ENCODE data around the gene PTCH1. TPM values are rescaled to one million over a fixed set of nuclear protein-coding genes. Genes with fewer than 3 reads are reported as not detected.

The PTCH1 gene
- polyA plus RNA-seq, 4 donors, result 27.6 to 43.0 (median 28.2) TPM

GRCh38 chr9:95446259-95446658 lies 70.5 kb downstream of the PTCH1 start:
- no peak for DNase-seq (ENCODE audit: low read depth in 4 of 4, low spot score in 2 of 4)

GRCh38 chr9:95444160-95444559 lies 72.6 kb downstream of the PTCH1 start:
- DNase-seq (ENCODE audit: low read depth in 4 of 4, low spot score in 2 of 4), result no peak

- DNase-seq (ENCODE audit: low read depth in 4 of 4, low spot score in 2 of 4), result no peak
These were observed 73.5 kb downstream of the PTCH1 start for GRCh38 chr9:95443301-95443700.

- DNase-seq (ENCODE audit: low read depth in 4 of 4, low spot score in 2 of 4), result no peak
These were observed 75.7 kb downstream of the PTCH1 start for GRCh38 chr9:95441081-95441480.

GRCh38 chr9:95440447-95440846 lies 76.3 kb downstream of the PTCH1 start:
- no peak for DNase-seq (ENCODE audit: low read depth in 4 of 4, low spot score in 2 of 4)

GRCh38 chr9:95438561-95439357 lies 78.0 kb downstream of the PTCH1 start:
- DNase-seq (ENCODE audit: low read depth in 4 of 4, low spot score in 2 of 4), result no peak

- DNase-seq (ENCODE audit: low read depth in 4 of 4, low spot score in 2 of 4), result no peak
These were observed 79.2 kb downstream of the PTCH1 start for GRCh38 chr9:95437559-95437958.

GRCh38 chr9:95436416-95436815 lies 80.4 kb downstream of the PTCH1 start:
- DNase-seq (ENCODE audit: low read depth in 4 of 4, low spot score in 2 of 4), result no peak

GRCh38 chr9:95435074-95435728 lies 81.6 kb downstream of the PTCH1 start:
- no peak for DNase-seq (ENCODE audit: low read depth in 4 of 4, low spot score in 2 of 4)

GRCh38 chr9:95434116-95435073 lies 82.4 kb downstream of the PTCH1 start:
- DNase-seq (ENCODE audit: low read depth in 4 of 4, low spot score in 2 of 4), result no peak

GRCh38 chr9:95433096-95433819 lies 83.5 kb downstream of the PTCH1 start:
- DNase-seq (ENCODE audit: low read depth in 4 of 4, low spot score in 2 of 4), result no peak

- no peak for DNase-seq (ENCODE audit: low read depth in 4 of 4, low spot score in 2 of 4)
These were observed 85.5 kb downstream of the PTCH1 start for GRCh38 chr9:95431286-95431685.

GRCh38 chr9:95429948-95430620 lies 86.7 kb downstream of the PTCH1 start:
- DNase-seq (ENCODE audit: low read depth in 4 of 4, low spot score in 2 of 4), result no peak

GRCh38 chr9:95429096-95429495 lies 87.7 kb downstream of the PTCH1 start:
- no peak for DNase-seq (ENCODE audit: low read depth in 4 of 4, low spot score in 2 of 4)

- DNase-seq (ENCODE audit: low read depth in 4 of 4, low spot score in 2 of 4), result peak in 1 of 4 donors; percentile 17
These were observed 90.7 kb downstream of the PTCH1 start for GRCh38 chr9:95425910-95426551.

- no peak for DNase-seq (ENCODE audit: low read depth in 4 of 4, low spot score in 2 of 4)
These were observed 94.1 kb downstream of the PTCH1 start for GRCh38 chr9:95422650-95423049.

- DNase-seq (ENCODE audit: low read depth in 4 of 4, low spot score in 2 of 4), result no peak
These were observed 96.3 kb downstream of the PTCH1 start for GRCh38 chr9:95420518-95420917.

- DNase-seq (ENCODE audit: low read depth in 4 of 4, low spot score in 2 of 4), result no peak
These were observed 97.3 kb downstream of the PTCH1 start for GRCh38 chr9:95419444-95419843.

- no peak for DNase-seq (ENCODE audit: low read depth in 4 of 4, low spot score in 2 of 4)
These were observed 101.6 kb downstream of the PTCH1 start for GRCh38 chr9:95415158-95415557.

All from left renal cortex interstitium (tissue), 4 donors.